ENCODE measurements around the gene LBHD2. TPM values are rescaled to one million over a fixed set of nuclear protein-coding genes. Genes with fewer than 3 reads are reported as not detected.

The LBHD2 gene
- total RNA-seq, 1 donor from 2014 or later, result not detected

- TF ChIP-seq CTCF (IDR thresholded peaks at IDR 0.05; ENCODE audit: partially characterized antibody, unreplicated experiment), result no peak
- Mint-ChIP-seq H3K4me3 (ENCODE audit: unreplicated experiment) (no peak overlapping the region), H3K36me3 (ENCODE audit: unreplicated experiment) (no peaks in the 10 kb centered on the region), H3K27ac (ENCODE audit: unreplicated experiment) (no peak overlapping the region), H3K9me3 (ENCODE audit: unreplicated experiment) (no peaks in the 10 kb centered on the region), H3K27me3 (ENCODE audit: unreplicated experiment) (peaks cover 6% of the 10 kb centered on the region), H3K4me1 (ENCODE audit: low read depth, unreplicated experiment) (peaks cover under 1% of the 10 kb centered on the region)
- DNase-seq, result no peak
Measured at GRCh38 chr14:103097994-103098957, 14.3 kb downstream of the LBHD2 start.

- TF ChIP-seq CTCF (IDR thresholded peaks at IDR 0.05; ENCODE audit: partially characterized antibody, unreplicated experiment), result no peak
- peaks cover 4% of the 10 kb centered on the region for H3K4me1 Mint-ChIP-seq (ENCODE audit: low read depth, unreplicated experiment)
- H3K4me3 Mint-ChIP-seq (ENCODE audit: unreplicated experiment), result no peak overlapping the region
- no peak overlapping the region for H3K27ac Mint-ChIP-seq (ENCODE audit: unreplicated experiment)
- H3K36me3 Mint-ChIP-seq (ENCODE audit: unreplicated experiment), result no peaks in the 10 kb centered on the region
- DNase-seq, result no peak
- H3K9me3 Mint-ChIP-seq (ENCODE audit: unreplicated experiment), result peaks cover 3% of the 10 kb centered on the region
- peaks cover 9% of the 10 kb centered on the region for H3K27me3 Mint-ChIP-seq (ENCODE audit: unreplicated experiment)
Measured at GRCh38 chr14:103099081-103099732, 15.2 kb downstream of the LBHD2 start.

DNA sequence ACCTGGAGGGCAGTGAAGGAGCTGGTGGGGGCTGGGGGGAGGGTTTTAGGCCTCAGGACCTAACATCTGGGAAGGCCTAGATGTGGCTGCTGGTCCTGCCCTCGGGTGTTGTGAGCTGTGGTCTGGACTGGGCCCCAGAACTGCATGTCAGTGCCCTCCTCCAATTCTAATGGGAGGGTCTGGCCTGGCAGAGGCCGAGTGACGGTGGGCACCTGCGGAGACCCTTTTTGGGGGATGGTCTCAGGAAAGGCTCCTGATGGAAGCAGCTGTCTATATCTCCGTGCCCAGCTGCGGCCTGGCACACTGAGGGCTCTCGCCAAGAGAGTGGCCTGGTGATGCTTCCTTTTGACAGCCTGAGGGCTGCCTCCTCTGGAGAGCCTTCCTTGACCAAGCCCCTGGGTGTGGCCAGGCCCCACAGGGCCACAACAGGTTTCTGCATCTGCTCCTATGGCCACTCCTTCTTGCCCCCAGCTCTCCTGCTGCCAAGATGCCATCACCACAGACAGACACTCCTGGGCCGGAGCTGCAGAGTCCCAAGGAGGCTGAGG, 15.8 kb downstream of the LBHD2 start:
- H3K36me3 Mint-ChIP-seq (ENCODE audit: unreplicated experiment), result no peaks in the 10 kb centered on the region
- H3K27me3 Mint-ChIP-seq (ENCODE audit: unreplicated experiment), result peaks cover 9% of the 10 kb centered on the region
- peaks cover 4% of the 10 kb centered on the region for H3K4me1 Mint-ChIP-seq (ENCODE audit: low read depth, unreplicated experiment)
- H3K4me3 Mint-ChIP-seq (ENCODE audit: unreplicated experiment), result no peak overlapping the region
- peaks cover 3% of the 10 kb centered on the region for H3K9me3 Mint-ChIP-seq (ENCODE audit: unreplicated experiment)
- no peak for TF ChIP-seq CTCF (IDR thresholded peaks at IDR 0.05; ENCODE audit: partially characterized antibody, unreplicated experiment)
- H3K27ac Mint-ChIP-seq (ENCODE audit: unreplicated experiment), result no peak overlapping the region
- DNase-seq, result no peak

DNA sequence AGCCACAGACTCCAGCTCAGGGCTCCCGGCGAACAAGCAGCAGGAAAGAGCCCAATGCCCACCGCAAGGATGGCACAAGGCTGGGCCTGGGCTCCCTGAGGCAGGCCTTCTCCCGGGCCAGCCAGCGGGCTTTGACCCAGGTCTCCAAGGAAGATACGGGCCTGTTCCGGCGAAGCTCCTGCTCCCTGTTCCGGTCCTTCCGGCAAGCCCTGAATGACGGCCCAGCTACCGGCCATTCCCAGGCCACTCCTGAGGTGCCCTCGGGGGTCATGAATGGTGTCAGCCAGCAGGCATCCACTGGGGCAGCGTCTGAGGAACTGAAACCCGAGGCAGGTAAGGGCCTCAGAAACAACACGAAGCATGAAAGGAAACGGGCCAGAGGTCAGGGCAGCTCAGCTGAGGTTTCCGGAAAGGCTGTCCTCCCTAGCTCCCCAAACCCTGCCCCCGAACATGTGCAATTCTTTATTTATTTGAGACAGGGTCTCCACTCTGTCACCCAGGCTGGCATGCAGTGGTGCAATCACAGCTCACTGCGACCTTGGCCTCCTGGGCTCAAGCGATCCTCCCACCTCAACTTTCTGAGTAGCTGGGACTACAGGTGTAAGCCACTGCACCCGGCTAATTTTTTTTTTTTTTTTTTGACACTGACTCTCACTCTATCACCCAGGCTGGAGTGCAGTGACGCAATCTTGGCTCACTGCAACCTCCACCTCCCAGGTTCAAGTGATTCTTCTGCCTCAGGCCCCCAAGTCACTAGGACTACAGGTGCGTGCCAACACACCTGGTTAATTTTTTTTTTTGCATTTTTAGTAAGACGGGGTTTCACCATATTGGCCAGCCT, 16.5 kb downstream of the LBHD2 start:
- H3K27me3 Mint-ChIP-seq (ENCODE audit: unreplicated experiment), result peaks cover 13% of the 10 kb centered on the region
- no peak overlapping the region for H3K4me3 Mint-ChIP-seq (ENCODE audit: unreplicated experiment)

More for the DNA sequence above, 16.5 kb downstream of the LBHD2 start:
- no peak for DNase-seq
- no peak overlapping the region for H3K27ac Mint-ChIP-seq (ENCODE audit: unreplicated experiment)
- TF ChIP-seq CTCF (IDR thresholded peaks at IDR 0.05; ENCODE audit: partially characterized antibody, unreplicated experiment), result no peak
- peaks cover 4% of the 10 kb centered on the region for H3K9me3 Mint-ChIP-seq (ENCODE audit: unreplicated experiment)
- no peaks in the 10 kb centered on the region for H3K36me3 Mint-ChIP-seq (ENCODE audit: unreplicated experiment)
- peaks cover 7% of the 10 kb centered on the region for H3K4me1 Mint-ChIP-seq (ENCODE audit: low read depth, unreplicated experiment)

Measured in glutamatergic neuron (in vitro differentiated cells).